KMS-11 (cell line): ENCODE measurements around the gene GLDC.

Experiments
- H2AFZ ChIP-seq: fragments of 200-600 bp; sonication (generic); 2 replicates; pipeline ENCODE4 v1.6.1; 2016; ENCODE audit warnings: antibody characterized with exemption, mixed run types, low read depth
- H3K27ac ChIP-seq: fragments of 200-600 bp; sonication (generic); 2 replicates; pipeline ENCODE4 v1.6.1; 2016; ENCODE audit warnings: mild to moderate bottlenecking, mixed run types
- H3K27me3 ChIP-seq: fragments of 200-600 bp; sonication (generic); 2 replicates; pipeline ENCODE4 v1.6.1; 2017; ENCODE audit warnings: mild to moderate bottlenecking, low read depth, mixed run types, moderate library complexity; ENCODE audit not compliant: insufficient read depth
- H3K36me3 ChIP-seq: fragments of 200-600 bp; sonication (generic); 2 replicates; pipeline ENCODE4 v1.6.1; 2017; ENCODE audit warnings: mild to moderate bottlenecking, mixed run types; ENCODE audit not compliant: insufficient read depth
- H3K4me1 ChIP-seq: fragments of 200-600 bp; sonication (generic); 2 replicates; pipeline ENCODE4 v1.6.1; 2016; ENCODE audit warnings: mild to moderate bottlenecking, low read depth, mixed run types; ENCODE audit not compliant: poor library complexity, severe bottlenecking
- H3K4me2 ChIP-seq: fragments of 200-600 bp; sonication (generic); 2 replicates; pipeline ENCODE4 v1.7.0; 2016; ENCODE audit warnings: mild to moderate bottlenecking, mixed run types
- H3K4me3 ChIP-seq: fragments of 200-600 bp; sonication (generic); IDR thresholded peaks from 2 replicates; pipeline ENCODE4 v1.6.1; 2017; ENCODE audit warnings: low read depth, low read length, mixed read lengths; ENCODE audit not compliant: insufficient read depth
- H3K79me2 ChIP-seq: fragments of 200-600 bp; sonication (generic); 2 replicates; pipeline ENCODE4 v1.6.1; 2016; ENCODE audit warnings: low read depth, mixed run types; ENCODE audit not compliant: insufficient read depth
- H3K9ac ChIP-seq: fragments of 200-600 bp; sonication (generic); 2 replicates; pipeline ENCODE4 v1.6.1; 2016; ENCODE audit warnings: mild to moderate bottlenecking, mixed run types
- H4K20me1 ChIP-seq: fragments of 200-600 bp; sonication (generic); 2 replicates; pipeline ENCODE4 v1.6.1; 2016; ENCODE audit warnings: mild to moderate bottlenecking, mixed run types; ENCODE audit not compliant: insufficient read depth
- TF ChIP-seq, protein P1 (sequence below): fragments of 200-600 bp; sonication (generic); conservative IDR thresholded peaks from 2 replicates; pipeline ENCODE4 v1.6.1; 2017; ENCODE audit warnings: low read depth, mild to moderate bottlenecking, antibody characterized with exemption, low read length, moderate library complexity, mixed read lengths

The GLDC gene

DNA sequence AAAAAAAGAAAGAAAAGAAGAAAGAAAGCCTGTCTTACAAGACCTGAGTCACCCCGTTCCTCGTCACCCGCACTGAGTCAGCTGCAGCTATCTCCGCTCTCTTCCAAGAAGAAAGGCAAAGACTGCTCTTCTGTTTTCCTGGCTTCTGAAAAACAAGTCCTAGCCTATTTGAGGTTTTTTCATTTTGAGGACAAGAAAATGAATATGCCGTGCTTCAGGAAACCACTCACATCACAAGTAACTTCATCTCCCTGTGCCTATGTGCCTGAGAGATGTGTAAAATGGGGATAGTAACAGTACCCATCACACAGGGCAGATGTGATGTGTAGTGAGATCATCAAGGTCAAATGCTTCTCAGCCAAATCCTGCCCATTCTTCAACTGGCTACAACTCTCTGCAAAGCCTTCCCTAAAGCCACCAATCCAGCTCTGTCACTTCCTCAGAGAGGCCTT, 78.4 kb downstream of the GLDC start:
- Histone ChIP-seq H3K4me2 (no peak overlapping the region), H3K79me2 (no peaks in the 10 kb centered on the region), H3K4me1 (no peaks in the 10 kb centered on the region), H3K27ac (no peak overlapping the region), H3K9ac (no peak overlapping the region), H2AFZ (no peak overlapping the region), H3K27me3 (no peaks in the 10 kb centered on the region), H4K20me1 (no peaks in the 10 kb centered on the region), H3K4me3 (no peak overlapping the region), H3K36me3 (no peaks in the 10 kb centered on the region)
- TF ChIP-seq, protein P1, sequence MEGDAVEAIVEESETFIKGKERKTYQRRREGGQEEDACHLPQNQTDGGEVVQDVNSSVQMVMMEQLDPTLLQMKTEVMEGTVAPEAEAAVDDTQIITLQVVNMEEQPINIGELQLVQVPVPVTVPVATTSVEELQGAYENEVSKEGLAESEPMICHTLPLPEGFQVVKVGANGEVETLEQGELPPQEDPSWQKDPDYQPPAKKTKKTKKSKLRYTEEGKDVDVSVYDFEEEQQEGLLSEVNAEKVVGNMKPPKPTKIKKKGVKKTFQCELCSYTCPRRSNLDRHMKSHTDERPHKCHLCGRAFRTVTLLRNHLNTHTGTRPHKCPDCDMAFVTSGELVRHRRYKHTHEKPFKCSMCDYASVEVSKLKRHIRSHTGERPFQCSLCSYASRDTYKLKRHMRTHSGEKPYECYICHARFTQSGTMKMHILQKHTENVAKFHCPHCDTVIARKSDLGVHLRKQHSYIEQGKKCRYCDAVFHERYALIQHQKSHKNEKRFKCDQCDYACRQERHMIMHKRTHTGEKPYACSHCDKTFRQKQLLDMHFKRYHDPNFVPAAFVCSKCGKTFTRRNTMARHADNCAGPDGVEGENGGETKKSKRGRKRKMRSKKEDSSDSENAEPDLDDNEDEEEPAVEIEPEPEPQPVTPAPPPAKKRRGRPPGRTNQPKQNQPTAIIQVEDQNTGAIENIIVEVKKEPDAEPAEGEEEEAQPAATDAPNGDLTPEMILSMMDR = no peak

DNA sequence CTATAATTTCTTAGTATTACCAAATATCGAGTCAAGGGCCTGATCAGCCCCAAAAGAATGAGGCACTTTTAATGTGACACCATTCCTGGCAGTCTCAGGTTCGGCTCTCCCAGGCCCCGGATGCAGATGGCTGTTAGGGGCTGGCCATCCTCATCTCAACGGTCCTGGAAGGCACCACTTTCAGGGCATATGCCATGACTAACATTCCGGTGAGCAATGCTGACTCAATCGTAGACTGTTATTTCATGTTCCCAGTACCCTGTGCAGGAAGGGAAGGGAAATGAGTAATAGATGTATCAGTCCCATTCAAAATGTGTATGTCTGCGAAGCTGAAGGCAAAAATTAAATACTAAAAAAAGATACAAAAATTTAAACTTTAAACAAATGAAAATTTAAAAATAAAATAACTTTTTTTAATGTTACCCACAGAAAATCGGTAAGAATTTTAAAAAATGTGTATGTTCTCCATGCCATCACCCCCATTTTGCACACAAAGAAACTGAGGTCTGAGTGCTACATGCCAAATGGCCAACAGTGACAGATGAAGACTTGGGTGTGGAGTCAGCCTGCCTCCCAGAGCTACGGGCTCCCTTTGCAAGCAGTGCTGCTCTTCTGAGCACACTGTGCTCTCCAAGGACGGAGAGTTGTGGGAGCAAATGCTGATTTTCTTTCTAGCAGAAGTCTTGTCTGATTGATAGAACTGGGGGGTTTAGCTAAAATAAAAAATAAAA, 79.0 kb downstream of the GLDC start:
- Histone ChIP-seq H3K9ac (no peak overlapping the region), H4K20me1 (no peaks in the 10 kb centered on the region), H3K79me2 (no peaks in the 10 kb centered on the region), H3K27me3 (no peaks in the 10 kb centered on the region), H3K4me2 (no peak overlapping the region), H3K4me3 (no peak overlapping the region), H3K4me1 (no peaks in the 10 kb centered on the region), H3K36me3 (no peaks in the 10 kb centered on the region), H2AFZ (no peak overlapping the region), H3K27ac (no peak overlapping the region)
- TF ChIP-seq, protein P1 = no peak

DNA sequence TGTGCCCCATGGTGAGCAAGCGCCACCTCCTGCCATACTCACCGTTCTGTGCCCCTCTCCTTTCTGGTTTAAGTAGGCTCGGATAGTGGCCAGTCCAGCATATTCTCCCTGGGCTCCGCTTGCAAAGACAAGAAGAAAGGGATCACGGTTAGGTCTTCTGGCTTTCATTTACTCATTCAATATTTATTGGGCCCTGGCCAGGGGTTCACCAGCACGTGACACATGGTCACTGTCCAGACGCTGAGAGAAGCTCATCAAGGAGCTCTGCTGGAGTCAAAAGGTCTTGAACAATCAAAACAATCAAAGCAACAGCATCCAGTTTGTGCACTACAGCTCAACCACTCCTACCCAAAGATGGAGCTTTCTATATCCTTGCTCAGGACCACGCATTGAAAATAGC, 80.2 kb downstream of the GLDC start:
- H3K27me3 ChIP-seq = no peaks in the 10 kb centered on the region
- H4K20me1 ChIP-seq = no peaks in the 10 kb centered on the region
- H3K27ac ChIP-seq = no peak overlapping the region
- TF ChIP-seq, protein P1 = no peak
- H3K9ac ChIP-seq = no peak overlapping the region
- H3K4me2 ChIP-seq = no peak overlapping the region
- H2AFZ ChIP-seq = no peak overlapping the region
- H3K4me3 ChIP-seq = no peak overlapping the region
- H3K36me3 ChIP-seq = no peaks in the 10 kb centered on the region
- no peaks in the 10 kb centered on the region for H3K4me1 ChIP-seq
- H3K79me2 ChIP-seq = no peaks in the 10 kb centered on the region

DNA sequence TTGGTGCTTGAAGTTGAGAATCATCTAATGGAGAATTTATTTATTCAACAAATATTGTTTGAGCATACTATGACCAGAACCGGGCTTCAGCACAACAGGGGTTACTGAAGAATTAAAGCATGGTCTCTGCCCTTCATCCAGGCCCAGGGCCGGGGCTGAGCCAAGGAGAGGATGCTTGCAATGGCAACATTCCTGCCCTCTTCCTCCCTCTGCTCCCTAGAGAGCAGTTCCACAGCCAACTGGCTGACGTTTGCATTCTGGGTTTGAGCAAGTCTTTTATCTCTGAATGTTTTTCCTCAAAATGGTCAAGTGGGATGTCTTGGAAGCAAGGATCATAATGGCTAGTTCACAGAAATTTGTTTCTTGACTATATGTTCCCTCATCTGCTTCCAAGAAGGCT, 80.7 kb downstream of the GLDC start:
- Histone ChIP-seq H3K4me3 (no peak overlapping the region), H3K36me3 (no peaks in the 10 kb centered on the region), H2AFZ (no peak overlapping the region), H3K27me3 (no peaks in the 10 kb centered on the region), H3K4me2 (no peak overlapping the region), H4K20me1 (no peaks in the 10 kb centered on the region), H3K27ac (no peak overlapping the region), H3K79me2 (no peaks in the 10 kb centered on the region), H3K9ac (no peak overlapping the region), H3K4me1 (no peaks in the 10 kb centered on the region)
- TF ChIP-seq, protein P1 = no peak
